Activated naive CD4-positive, alpha-beta T cell treated with anti-CD3 and anti-CD28 coated beads, Interleukin-2, amount 10 ng/mL, durations not matched to agents 7 days and 5 days (primary cell): ENCODE results near the gene OPCML.

Source experiments
- CTCF ChIA-PET: fragments of 350-600 bp; sonication (Branson Sonifier 250); formaldehyde crosslinking; loops from one replicate; lab custom pipeline; 2021; ENCODE audit warnings: antibody characterized with exemption; lab: Charles Lee
- DNase-seq: peaks from one replicate; pipeline ENCODE4 v3.0.0-alpha.2; 2020
- H3K27ac Mint-ChIP-seq: one replicate; pipeline ENCODE4 v1.8.0; 2021; ENCODE audit warnings: mild to moderate bottlenecking, moderate library complexity, mixed read lengths
- H3K27me3 Mint-ChIP-seq: one replicate; pipeline ENCODE4 v1.8.0; 2021; ENCODE audit warnings: mild to moderate bottlenecking, mixed read lengths
- H3K36me3 Mint-ChIP-seq: one replicate; pipeline ENCODE4 v1.8.0; 2021; ENCODE audit warnings: mixed read lengths
- H3K4me1 Mint-ChIP-seq: one replicate; pipeline ENCODE4 v1.8.0; 2021; ENCODE audit warnings: mixed read lengths
- H3K4me3 Mint-ChIP-seq: one replicate; pipeline ENCODE4 v1.8.0; 2021; ENCODE audit warnings: mild to moderate bottlenecking, moderate library complexity, mixed read lengths
- H3K9me3 Mint-ChIP-seq: one replicate; pipeline ENCODE4 v1.8.0; 2021; ENCODE audit warnings: mixed read lengths

Gene OPCML

GRCh38 chr11:133096981-133097380, 435.3 kb downstream of the OPCML start:
- Mint-ChIP-seq H3K9me3 (peaks cover 4% of the 10 kb centered on the region), H3K4me1 (no peaks in the 10 kb centered on the region), H3K27me3 (no peaks in the 10 kb centered on the region), H3K36me3 (no peaks in the 10 kb centered on the region), H3K4me3 (no peak overlapping the region), H3K27ac (no peak overlapping the region)
- CTCF ChIA-PET, result no interaction called here
- no peak for DNase-seq

GRCh38 chr11:133086518-133086917, 445.8 kb downstream of the OPCML start:
- Mint-ChIP-seq H3K27me3 (peaks cover 18% of the 10 kb centered on the region), H3K4me3 (no peak overlapping the region)
- CTCF ChIA-PET, result interaction anchor here (0.9 kb wide), 1 partner anchor 8 kb away, joined by 3 read pairs; no protein-coding TSS in a partner anchor

GRCh38 chr11:133082841-133083488, 449.3 kb downstream of the OPCML start:
- Mint-ChIP-seq H3K4me1 (peaks cover 5% of the 10 kb centered on the region), H3K27me3 (peaks cover 25% of the 10 kb centered on the region), H3K4me3 (no peak overlapping the region), H3K27ac (peak overlapping the region; percentile 72), H3K9me3 (no peaks in the 10 kb centered on the region), H3K36me3 (no peaks in the 10 kb centered on the region)
- CTCF ChIA-PET, result interaction anchor here (1.1 kb wide), 1 partner anchor 752 kb away, joined by 4 read pairs; no protein-coding TSS in a partner anchor
- peak; percentile 70 for DNase-seq

More at GRCh38 chr11:133086518-133086917, 445.8 kb downstream of the OPCML start:
- no peaks in the 10 kb centered on the region for H3K36me3 Mint-ChIP-seq
- H3K27ac Mint-ChIP-seq, result no peak overlapping the region
- H3K4me1 Mint-ChIP-seq, result peaks cover 5% of the 10 kb centered on the region
- no peak for DNase-seq
- H3K9me3 Mint-ChIP-seq, result no peaks in the 10 kb centered on the region

GRCh38 chr11:133082453-133082781, 449.9 kb downstream of the OPCML start:
- H3K27ac Mint-ChIP-seq, result no peak overlapping the region
- DNase-seq, result peak; percentile 44
- CTCF ChIA-PET, result interaction anchor here (1.1 kb wide), 1 partner anchor 753 kb away, joined by 4 read pairs; no protein-coding TSS in a partner anchor

GRCh38 chr11:133081730-133082452, 450.4 kb downstream of the OPCML start:
- no peak overlapping the region for H3K27ac Mint-ChIP-seq
- DNase-seq, result no peak
- peaks cover 25% of the 10 kb centered on the region for H3K27me3 Mint-ChIP-seq
- no peaks in the 10 kb centered on the region for H3K36me3 Mint-ChIP-seq
- no peak overlapping the region for H3K4me3 Mint-ChIP-seq
- peaks cover 5% of the 10 kb centered on the region for H3K4me1 Mint-ChIP-seq
- CTCF ChIA-PET, result interaction anchor here (1.1 to 5.6 kb wide), 2 partner anchors 753 to 754 kb away, joined by 4 to 31 read pairs; no protein-coding TSS in a partner anchor
- no peaks in the 10 kb centered on the region for H3K9me3 Mint-ChIP-seq

More at GRCh38 chr11:133082453-133082781, 449.9 kb downstream of the OPCML start:
- H3K9me3 Mint-ChIP-seq, result no peaks in the 10 kb centered on the region
- H3K4me1 Mint-ChIP-seq, result peaks cover 5% of the 10 kb centered on the region
- H3K27me3 Mint-ChIP-seq, result peaks cover 25% of the 10 kb centered on the region
- H3K4me3 Mint-ChIP-seq, result no peak overlapping the region
- no peaks in the 10 kb centered on the region for H3K36me3 Mint-ChIP-seq

- DNase-seq, result no peak
- Mint-ChIP-seq H3K9me3 (no peaks in the 10 kb centered on the region), H3K4me1 (peaks cover 5% of the 10 kb centered on the region), H3K27ac (no peak overlapping the region), H3K27me3 (peaks cover 25% of the 10 kb centered on the region), H3K4me3 (no peak overlapping the region), H3K36me3 (no peaks in the 10 kb centered on the region)
- CTCF ChIA-PET, result interaction anchor here (1.4 to 5.6 kb wide), 2 partner anchors 10 to 755 kb away, joined by 3 to 31 read pairs; no protein-coding TSS in a partner anchor
These were observed 451.3 kb downstream of the OPCML start for GRCh38 chr11:133081020-133081419.

- Mint-ChIP-seq H3K27me3 (peaks cover 20% of the 10 kb centered on the region), H3K27ac (no peak overlapping the region), H3K4me1 (peaks cover 4% of the 10 kb centered on the region), H3K9me3 (no peaks in the 10 kb centered on the region), H3K4me3 (no peak overlapping the region), H3K36me3 (no peaks in the 10 kb centered on the region)
- DNase-seq, result peak; percentile 54
- CTCF ChIA-PET, result interaction anchor here (0.6 to 5.6 kb wide), 8 partner anchors 8 to 766 kb away, joined by 3 to 31 read pairs (median 4); no protein-coding TSS in a partner anchor
These were observed 453.5 kb downstream of the OPCML start for GRCh38 chr11:133078591-133079404.

- H3K4me1 Mint-ChIP-seq, result no peaks in the 10 kb centered on the region
- H3K4me3 Mint-ChIP-seq, result no peak overlapping the region
- DNase-seq, result no peak
- no peaks in the 10 kb centered on the region for H3K9me3 Mint-ChIP-seq
- H3K36me3 Mint-ChIP-seq, result no peaks in the 10 kb centered on the region
- no peak overlapping the region for H3K27ac Mint-ChIP-seq
- CTCF ChIA-PET, result interaction anchor here (0.6 to 5.6 kb wide), 6 partner anchors 8 to 767 kb away, joined by 3 to 31 read pairs (median 4); no protein-coding TSS in a partner anchor
- H3K27me3 Mint-ChIP-seq, result peaks cover 13% of the 10 kb centered on the region
These were observed 454.3 kb downstream of the OPCML start for GRCh38 chr11:133078012-133078411.

- H3K27ac Mint-ChIP-seq, result no peak overlapping the region
- CTCF ChIA-PET, result no interaction called here
- H3K36me3 Mint-ChIP-seq, result no peaks in the 10 kb centered on the region
- no peak overlapping the region for H3K4me3 Mint-ChIP-seq
- no peak for DNase-seq
- H3K9me3 Mint-ChIP-seq, result no peaks in the 10 kb centered on the region
- peaks cover 3% of the 10 kb centered on the region for H3K27me3 Mint-ChIP-seq
- H3K4me1 Mint-ChIP-seq, result no peaks in the 10 kb centered on the region
These were observed 456.9 kb downstream of the OPCML start for GRCh38 chr11:133075351-133075750.

- no peak for DNase-seq
- no peaks in the 10 kb centered on the region for H3K36me3 Mint-ChIP-seq
- H3K27me3 Mint-ChIP-seq, result no peaks in the 10 kb centered on the region
- no peaks in the 10 kb centered on the region for H3K4me1 Mint-ChIP-seq
- no peak overlapping the region for H3K27ac Mint-ChIP-seq
- no peaks in the 10 kb centered on the region for H3K9me3 Mint-ChIP-seq
- no peak overlapping the region for H3K4me3 Mint-ChIP-seq
- CTCF ChIA-PET, result interaction anchor here (0.6 to 2.0 kb wide), 2 partner anchors 718 to 762 kb away, joined by 3 to 8 read pairs; no protein-coding TSS in a partner anchor
These were observed 459.3 kb downstream of the OPCML start for GRCh38 chr11:133072858-133073582.

- Mint-ChIP-seq H3K27ac (no peak overlapping the region), H3K9me3 (no peaks in the 10 kb centered on the region), H3K36me3 (no peaks in the 10 kb centered on the region), H3K4me3 (no peak overlapping the region), H3K4me1 (no peaks in the 10 kb centered on the region), H3K27me3 (no peaks in the 10 kb centered on the region)
- CTCF ChIA-PET, result no interaction called here
- DNase-seq, result no peak
These were observed 459.9 kb downstream of the OPCML start for GRCh38 chr11:133072378-133072777.

GRCh38 chr11:133070791-133071190, 461.5 kb downstream of the OPCML start:
- no peaks in the 10 kb centered on the region for H3K9me3 Mint-ChIP-seq
- no peak for DNase-seq
- CTCF ChIA-PET, result interaction anchor here (1.1 kb wide), 1 partner anchor 8 kb away, joined by 4 read pairs; no protein-coding TSS in a partner anchor

GRCh38 chr11:133070021-133070713, 462.1 kb downstream of the OPCML start:
- no peaks in the 10 kb centered on the region for H3K9me3 Mint-ChIP-seq
- peaks cover 11% of the 10 kb centered on the region for H3K27me3 Mint-ChIP-seq
- no peak for DNase-seq
- CTCF ChIA-PET, result interaction anchor here (1.1 to 1.2 kb wide), 2 partner anchors 8 to 9 kb away, joined by 4 read pairs; no protein-coding TSS in a partner anchor
- H3K4me1 Mint-ChIP-seq, result no peaks in the 10 kb centered on the region
- no peaks in the 10 kb centered on the region for H3K36me3 Mint-ChIP-seq
- no peak overlapping the region for H3K27ac Mint-ChIP-seq
- no peak overlapping the region for H3K4me3 Mint-ChIP-seq

More at GRCh38 chr11:133070791-133071190, 461.5 kb downstream of the OPCML start:
- Mint-ChIP-seq H3K4me3 (no peak overlapping the region), H3K27ac (no peak overlapping the region), H3K4me1 (no peaks in the 10 kb centered on the region), H3K36me3 (no peaks in the 10 kb centered on the region), H3K27me3 (peaks cover 5% of the 10 kb centered on the region)
